Suprapubic skin (tissue), 4 donors: ENCODE measurements around the gene STOM.

ENCODE experiments used
- CTCF ChIP-seq, 2 donors: fragments of 200-600 bp in 1 of 2; fragments of 450-650 bp in 1 of 2; sonication (generic) in 1 of 2; IDR thresholded peaks; one replicate each; pipeline ENCODE4 v1.5.1; 2016 to 2019; ENCODE audit warnings: antibody characterized with exemption in 2 of 2, mild to moderate bottlenecking in 1 of 2, moderate library complexity in 1 of 2
- EP300 ChIP-seq: sonication (generic); formaldehyde crosslinking; IDR thresholded peaks from one replicate; pipeline ENCODE4 v1.6.1; 2017; ENCODE audit warnings: antibody characterized with exemption
- POLR2A ChIP-seq, 2 donors: fragments of 450-650 bp; IDR thresholded peaks; one replicate each; pipeline ENCODE4 v1.6.1; 2017; ENCODE audit warnings: antibody characterized with exemption in 2 of 2, mild to moderate bottlenecking in 2 of 2, moderate library complexity in 2 of 2
- POLR2AphosphoS5 ChIP-seq, 3 donors: sonication (generic); formaldehyde crosslinking; IDR thresholded peaks; one replicate each; pipeline ENCODE4 v1.6.1; 2017; ENCODE audit warnings: antibody characterized with exemption in 3 of 3

GRCh38 chr9:121339437-121339836, 30.6 kb downstream of the STOM start:
- TF ChIP-seq CTCF (IDR thresholded peaks at IDR 0.05) (no peak), POLR2A (IDR thresholded peaks at IDR 0.05) (no peak), POLR2AphosphoS5 (IDR thresholded peaks at IDR 0.05) (no peak), EP300 (no peak)
